ENCODE measurements around the gene PPP2R2B. TPM values are rescaled to one million over a fixed set of nuclear protein-coding genes. Genes with fewer than 3 reads are reported as not detected.
"Not testable (repeated sequence)": the region's sequence is repeated elsewhere in the genome, so short reads cannot be mapped to it uniquely, and the experiment has no call there.

Gene PPP2R2B
- total RNA-seq, 1 experiment from 2014 or later = 0.75 TPM

DNA sequence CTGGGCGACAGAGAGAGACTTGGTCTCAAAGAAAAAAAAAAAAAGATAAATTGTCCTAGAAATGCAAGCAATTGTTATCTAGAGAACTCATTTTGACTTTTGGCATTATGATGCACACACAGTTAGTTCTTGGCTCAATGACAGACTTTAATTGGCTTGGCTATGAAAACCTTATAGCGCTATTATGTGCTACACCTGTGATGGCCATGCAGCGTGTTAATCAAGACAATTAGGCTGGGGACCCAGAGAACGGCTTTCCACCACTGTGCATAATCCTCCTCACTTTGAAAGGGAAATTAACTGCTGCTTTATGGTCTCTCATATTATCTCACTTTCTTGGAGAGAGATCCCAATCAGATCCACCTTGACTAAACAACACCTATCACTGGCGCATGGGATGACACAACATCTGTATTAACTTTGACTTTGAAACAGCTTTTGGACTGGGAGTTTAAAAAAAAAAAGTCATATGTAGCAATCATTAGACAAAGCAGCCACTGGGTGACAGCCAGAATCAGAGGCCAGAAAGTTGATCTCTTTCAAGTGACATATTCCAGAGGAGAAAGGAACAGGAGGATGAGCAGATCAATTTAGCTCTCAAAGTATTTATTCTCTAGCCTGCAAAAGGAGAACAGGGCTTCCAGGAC lies 132.5 kb downstream of the PPP2R2B start:
- DNase-seq (ENCODE audit: low read depth) = no peak

DNA sequence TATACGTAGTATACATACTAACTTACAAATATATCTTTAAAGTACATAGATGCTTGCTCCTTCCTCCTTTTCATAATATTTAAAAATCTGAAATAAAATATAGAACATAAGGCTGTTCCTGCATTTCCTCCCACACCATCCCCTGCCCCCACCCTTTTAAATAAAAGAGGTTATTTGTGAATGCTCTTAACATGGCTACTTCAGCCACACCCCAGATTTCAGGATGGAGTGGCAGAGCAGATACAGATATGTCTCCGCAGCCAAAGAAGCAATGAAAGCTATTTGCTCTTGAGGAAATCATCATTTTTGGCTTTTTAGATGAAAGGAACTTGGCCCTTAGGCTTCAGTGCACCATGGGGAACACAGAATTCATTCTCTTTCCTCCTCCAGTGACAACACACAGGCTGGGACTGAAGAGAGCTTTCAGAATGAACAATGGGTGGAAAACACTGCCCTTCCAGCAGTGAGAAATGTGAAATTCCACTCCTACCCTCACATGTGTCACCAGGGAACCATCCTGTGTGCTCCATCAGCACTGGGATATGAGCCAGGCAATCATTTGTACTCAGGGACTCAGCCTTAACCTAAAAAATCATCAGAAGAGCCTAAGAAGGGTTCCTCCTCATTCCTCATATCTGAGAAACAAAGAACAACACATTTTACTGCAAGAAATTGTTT lies 134.3 kb downstream of the PPP2R2B start:
- peak; percentile 75 for DNase-seq (ENCODE audit: low read depth)

DNA sequence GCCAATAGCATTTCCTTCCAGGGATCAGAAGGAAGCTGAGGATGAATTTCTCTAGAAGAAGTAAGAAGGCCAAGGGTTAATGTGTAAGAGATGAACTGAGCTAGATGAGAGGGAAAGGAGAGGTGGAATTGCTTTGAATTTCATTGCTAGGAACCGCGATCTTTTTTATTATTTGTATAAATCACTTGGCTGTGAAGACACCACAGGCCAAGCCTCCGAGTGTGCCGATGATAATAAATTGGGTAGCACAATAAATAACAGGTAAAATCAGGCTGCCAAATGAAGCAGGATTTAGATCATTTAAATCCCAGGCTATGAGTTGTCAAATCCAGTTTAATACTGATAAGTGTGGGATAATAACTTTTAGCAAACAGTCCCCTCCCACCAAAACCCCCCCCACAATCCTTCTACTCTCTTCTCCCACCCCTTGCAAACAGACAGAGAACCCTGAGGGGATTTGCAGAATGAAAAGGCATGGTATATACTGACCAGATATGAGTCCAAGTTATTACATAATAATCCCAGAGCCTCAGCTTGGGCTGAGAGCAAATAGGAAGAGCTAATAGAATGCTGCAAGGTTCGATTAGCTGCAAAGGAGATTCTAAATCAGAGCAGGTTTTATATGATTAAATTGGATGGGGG lies 143.5 kb downstream of the PPP2R2B start:
- no peak for DNase-seq (ENCODE audit: low read depth)

DNA sequence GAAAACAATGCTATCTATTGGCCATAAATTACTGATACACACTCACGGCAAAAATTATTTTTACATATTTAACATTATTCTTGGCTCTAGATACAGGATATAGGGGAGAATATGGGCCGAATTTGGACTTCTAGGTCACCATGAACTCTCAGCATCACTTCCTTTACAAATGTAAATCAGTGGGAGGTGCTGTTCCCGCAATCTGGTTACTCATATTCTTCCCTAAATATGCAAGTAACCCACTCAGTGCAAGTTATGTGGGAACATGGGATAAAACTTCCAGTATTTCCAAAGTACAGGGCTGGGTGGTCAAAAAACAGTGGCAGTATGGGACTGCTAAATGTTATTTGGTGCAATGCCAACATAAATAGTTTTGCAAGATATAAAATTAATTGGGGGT lies 145.6 kb downstream of the PPP2R2B start:
- DNase-seq (ENCODE audit: low read depth) = peak; percentile 43

DNA sequence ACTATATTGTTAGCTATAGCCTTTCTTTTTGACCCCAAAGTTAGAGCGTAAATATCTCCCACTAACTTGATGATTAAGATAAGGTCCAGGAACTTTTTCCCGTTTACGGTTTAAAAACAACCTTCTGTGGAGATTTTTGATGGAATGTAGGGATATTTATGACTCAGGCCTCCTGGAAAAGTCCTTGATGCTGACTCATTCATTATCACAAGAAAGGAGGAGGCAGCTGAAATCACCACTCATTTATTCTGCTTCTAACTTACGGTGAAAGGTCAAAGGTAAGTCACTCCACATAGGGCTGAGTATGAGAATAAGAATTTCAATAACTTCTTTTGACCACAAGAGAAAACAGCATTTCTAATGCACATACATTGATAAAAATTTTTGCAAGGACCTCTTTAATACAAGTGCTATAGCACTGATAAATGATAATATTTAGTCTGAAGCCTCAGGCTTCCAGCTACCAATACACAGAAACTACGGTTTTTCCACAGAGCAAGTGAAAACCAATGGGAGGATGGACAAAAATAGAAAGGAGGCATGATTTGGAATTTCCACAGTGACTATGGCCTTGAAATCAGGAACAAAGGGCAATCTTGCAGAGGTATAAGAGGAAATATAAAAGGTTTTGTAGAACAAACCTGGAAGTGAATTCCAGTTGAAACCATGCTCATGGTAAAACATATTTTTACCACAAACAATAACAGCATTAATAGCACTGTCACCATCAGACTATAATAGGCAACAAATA lies 146.5 kb downstream of the PPP2R2B start:
- DNase-seq (ENCODE audit: low read depth) = peak; percentile 93

DNA sequence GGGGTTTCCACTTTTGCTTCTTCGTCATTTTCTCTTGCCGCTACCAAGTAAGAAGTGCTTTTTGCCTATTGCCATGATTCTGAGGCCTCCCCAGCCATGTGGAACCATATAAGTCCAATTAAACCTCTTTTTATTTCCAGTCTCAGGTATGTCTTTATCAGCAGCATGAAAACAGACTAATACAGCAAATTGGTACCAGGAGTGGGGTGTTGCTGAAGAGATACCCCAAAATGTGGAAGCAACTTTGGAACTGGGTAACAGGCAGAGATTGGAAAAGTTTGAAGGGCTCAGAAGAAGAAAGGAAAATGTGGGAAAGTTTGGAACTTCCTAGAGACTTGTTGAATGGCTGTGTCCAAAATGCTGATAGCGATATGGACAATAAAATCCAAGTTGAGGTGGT lies 149.8 kb downstream of the PPP2R2B start:
- DNase-seq (ENCODE audit: low read depth) = not testable (repeated sequence)

DNA sequence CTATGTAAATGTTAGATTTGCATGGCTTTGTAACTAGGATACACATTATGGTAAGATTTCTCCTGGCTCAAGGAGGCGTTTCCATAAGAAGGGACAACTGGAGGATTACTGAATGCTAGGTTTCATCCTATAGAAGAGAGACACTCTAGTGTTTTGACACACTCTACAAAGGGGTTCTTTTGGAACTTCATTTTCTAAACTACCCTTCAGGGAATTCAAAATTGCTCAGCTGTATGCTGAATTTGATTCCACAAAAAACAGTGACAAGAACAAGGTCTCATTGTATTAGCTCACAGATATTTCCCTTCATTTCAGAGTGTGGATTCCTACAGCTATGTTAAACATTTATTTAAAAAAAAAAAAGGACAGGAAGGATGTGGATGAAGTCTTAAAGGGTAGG lies 151.7 kb downstream of the PPP2R2B start:
- DNase-seq (ENCODE audit: low read depth) = no peak

DNA sequence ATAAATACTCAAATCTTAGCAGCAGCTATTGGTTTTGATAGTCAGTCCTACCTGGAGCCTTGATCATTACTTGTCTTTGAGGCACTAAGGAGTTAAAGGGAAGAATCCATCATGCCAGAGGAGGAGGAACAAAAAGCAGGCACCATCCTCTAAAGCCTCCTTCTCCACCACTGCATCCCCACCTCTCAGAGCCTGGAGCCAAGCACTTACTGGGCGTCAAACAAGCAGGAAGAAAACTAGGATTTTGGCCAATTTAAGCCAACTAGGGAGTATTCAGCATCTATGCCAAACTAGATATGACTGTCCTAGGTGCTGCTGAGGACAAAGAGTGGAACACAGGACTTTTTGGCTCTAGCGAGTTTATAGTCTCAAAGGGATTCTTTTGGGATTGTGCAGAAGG lies 152.5 kb downstream of the PPP2R2B start:
- no peak for DNase-seq (ENCODE audit: low read depth)

DNA sequence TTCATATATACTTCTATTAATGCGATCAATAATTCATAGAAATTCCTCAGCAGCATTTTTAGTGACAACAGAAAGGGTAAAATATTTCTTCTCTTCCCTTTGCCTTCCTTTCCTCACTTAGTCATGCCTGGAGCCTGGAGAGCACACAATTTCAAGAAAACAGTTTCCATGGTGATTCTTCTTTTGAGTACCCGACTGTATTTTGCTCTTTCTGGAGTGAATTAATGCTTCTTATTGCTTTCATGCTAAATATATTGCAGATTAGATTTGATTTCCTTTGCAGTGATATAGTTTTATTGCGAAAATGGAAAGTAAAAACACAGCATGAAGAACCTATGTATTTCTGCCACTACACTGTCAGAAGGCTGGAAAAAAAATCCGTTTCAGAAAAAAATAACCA lies 153.5 kb downstream of the PPP2R2B start:
- DNase-seq (ENCODE audit: low read depth) = peak; percentile 19

DNA sequence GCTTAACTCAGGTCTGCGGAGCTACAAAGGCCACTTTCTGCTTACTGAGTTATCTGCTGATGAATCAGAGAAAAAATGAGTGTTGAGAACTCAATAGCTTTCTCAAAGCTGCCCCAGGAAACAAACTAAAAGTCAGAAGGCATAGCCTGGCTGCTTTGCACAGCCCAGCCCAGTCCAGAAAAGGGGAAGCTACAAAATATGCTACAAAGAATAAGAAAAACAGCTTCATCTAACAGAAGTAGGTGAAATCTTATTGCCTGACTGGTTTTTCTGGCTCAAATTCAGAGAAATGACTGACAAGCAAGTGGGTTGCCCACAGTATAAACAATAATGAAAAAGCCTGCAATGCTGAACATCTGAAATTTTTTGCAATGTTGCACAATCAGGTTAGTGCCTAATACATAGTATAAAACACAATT lies 156.2 kb downstream of the PPP2R2B start:
- no peak for DNase-seq (ENCODE audit: low read depth)

DNA sequence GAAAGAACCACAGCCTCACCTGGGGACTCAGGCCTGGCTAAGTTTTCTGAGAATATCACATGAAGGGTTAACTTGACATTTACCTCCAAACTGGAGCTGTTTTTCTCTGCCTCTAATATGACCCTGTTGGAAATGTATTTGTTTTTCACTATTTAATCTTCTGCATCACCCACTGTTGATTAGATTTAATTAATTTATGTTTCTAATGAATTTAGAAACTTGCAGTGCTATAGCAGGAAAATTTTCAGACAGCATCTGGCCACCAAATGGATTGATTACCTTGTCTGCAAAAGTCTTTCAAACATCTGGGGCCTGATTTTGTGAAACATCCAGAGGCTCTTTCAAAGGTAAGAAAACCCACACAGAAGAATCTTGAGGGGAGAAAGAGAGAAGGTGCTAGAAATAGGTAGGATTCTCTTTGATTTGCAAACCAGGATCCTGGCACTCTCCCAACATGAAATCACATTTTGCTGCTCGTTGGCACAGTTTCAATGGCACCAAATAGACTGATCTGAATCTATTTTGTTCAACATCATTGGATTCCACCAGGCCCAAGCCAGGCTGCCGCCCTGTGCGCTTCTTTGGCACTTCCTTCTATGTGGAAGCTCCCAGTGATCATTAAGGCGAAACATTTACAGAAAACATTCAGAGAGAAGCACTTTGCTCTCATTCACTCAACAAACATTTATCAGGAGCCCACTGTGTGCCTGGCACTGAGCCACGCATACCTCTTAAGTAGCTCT lies 157.3 kb downstream of the PPP2R2B start:
- DNase-seq (ENCODE audit: low read depth) = no peak

DNA sequence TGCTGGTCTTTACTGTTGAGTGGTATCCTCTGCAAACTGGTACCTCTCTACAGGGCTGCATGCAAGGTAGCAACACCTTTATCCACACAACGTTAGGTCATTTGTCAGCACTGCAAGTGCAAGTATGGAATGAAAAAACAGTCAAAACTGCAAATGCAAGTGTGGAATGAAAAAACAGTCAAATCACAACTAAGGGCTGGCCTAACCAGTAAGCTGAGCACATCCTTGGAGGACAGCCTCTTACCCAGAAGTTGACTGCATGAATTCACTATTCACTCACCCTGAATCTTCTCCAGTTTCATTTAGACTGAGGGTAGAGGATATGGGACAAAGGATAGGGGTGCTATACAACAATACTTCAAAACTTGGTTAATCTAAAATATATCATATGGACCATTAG lies 158.4 kb downstream of the PPP2R2B start:
- DNase-seq (ENCODE audit: low read depth) = no peak

DNA sequence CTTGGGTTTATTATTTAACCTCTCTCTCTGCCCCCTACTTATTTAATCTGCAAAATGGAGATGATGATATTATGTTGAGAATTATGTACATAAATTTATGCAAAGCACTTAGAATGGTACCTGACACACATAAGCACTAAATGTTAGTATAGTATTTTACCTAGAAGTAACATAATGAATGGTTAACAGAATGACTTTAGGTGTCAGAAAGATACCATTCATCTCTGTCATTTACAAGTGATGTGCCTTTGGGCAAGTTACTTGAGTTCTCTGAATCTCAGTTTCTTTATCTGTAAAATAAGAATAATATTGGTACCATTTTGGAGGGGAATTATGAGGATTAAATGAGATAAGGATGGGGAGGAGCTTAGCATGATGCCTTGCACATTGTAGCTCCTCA lies 159.4 kb downstream of the PPP2R2B start:
- no peak for DNase-seq (ENCODE audit: low read depth)

DNA sequence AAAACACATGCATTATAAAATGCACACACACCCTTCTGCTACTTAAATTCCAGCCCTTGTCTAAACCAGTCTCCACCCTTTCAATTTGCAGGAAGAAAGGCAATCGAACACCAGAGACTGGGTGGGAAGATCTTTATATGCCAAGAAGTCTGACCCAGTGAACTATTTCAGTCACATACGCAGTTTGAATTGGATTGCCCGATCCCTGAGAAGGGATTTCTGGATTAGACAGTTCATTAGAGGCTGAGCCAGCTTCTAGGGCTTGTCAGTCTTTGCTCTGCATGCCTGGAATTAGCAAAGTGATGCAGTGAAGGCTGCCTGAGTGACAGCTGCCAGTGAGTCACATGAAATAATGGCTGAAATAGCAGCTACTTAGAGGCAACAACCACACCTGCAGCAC lies 159.9 kb downstream of the PPP2R2B start:
- no peak for DNase-seq (ENCODE audit: low read depth)

DNA sequence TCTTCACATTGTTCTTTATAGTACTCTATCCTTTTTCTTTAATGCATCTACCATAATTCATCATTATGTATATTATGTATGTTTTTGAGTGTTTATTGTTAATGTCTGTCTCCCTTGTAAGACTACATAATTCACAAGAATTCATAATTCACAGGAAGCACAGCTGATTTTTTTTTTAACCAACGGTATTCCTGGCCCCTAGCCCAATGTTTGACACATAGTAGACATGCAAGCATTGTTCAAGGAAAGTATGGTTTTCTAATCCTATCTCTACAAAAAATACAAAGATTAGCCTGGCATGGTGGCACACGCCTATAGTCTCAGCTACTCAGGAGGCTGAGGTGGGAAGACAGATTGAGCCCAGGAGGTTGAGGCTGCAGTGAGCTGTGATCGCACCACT lies 160.6 kb downstream of the PPP2R2B start:
- peak; percentile 17 for DNase-seq (ENCODE audit: low read depth)

DNA sequence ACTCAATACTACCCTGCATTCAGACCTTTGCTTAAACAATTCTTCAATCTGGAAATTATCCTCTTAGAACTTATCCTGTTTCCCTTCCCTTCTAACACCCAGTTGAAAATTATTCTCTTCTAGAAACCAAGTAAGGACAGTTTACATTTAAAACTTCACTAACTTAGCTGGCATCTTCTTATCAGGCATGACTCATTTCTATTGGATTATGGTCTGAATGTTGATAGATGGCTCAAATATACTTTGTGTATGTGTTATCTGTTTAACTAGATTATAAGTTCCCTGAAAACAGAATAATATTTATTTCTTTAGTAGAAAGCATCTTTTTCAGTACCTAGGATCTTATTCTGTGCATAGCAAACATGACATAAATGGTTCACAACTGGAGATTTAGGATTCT lies 161.9 kb downstream of the PPP2R2B start:
- no peak for DNase-seq (ENCODE audit: low read depth)

DNA sequence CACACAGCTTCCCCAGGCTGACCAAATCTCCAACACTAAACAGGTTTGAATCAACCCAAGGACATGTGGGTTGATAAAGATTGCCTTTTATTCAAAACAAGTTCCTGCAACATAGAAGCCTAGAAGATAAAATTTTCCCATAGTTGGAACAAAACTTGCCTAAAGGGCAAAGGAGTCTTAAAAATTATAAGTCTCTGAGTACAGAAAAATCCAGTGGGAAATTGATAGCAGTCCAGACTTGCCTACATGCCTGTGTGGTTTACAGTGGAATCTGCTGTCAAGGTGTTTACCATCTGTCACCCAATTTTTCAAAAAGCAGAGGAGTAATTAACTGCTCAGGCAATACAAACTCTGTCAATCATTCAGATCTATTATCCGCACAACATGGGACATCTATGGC lies 168.2 kb downstream of the PPP2R2B start:
- DNase-seq (ENCODE audit: low read depth) = no peak

DNA sequence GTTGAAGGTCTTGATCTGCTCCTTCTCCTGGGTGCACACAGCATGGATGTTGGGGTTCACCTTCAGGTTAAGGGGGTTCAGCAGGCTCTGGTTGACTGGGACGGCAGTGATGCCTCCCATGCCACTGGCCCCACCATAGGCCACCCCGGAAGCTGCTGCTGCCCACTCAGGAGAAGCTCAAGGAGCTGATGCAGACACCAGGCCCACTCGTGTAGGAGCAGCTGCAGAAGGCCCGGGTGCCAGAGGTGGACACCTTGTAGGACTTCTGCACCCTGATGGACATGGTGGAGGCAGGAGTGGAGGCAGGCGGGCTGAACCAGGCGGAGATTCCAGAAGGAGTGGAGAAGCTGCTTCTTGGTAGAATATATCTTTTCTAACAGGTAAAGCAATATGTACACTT lies 171.2 kb downstream of the PPP2R2B start:
- DNase-seq (ENCODE audit: low read depth) = no peak

DNA sequence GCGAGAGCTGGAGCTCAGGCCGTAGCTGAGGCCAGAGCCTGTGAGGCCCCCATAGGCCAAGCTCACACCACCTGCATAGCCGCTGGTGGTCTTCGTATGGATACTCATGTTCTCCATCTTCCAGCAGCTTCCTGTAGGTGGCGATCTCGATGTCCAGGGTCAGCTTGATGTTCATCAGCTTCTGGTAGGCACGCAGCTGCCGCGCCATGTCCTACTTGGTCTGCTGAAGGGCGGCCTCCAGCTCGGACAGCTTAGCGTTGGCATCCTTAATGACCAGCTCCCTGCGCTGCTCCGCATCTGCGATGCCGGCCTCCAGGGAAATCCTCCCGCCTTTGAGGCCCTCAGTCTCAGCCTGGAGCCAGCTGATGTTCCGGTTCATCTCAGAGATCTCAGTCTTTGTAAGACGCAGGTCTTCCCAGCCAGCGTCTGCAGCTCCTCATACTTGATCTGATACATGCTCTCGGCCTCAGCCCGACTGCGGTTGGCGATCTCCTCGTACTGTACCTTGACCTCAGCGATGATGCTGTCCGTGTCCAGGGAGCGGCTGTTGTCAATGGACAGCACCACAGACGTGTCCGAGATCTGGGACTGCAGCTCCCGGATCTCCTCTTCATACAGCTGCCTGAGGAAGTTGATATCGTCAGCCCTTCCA lies 172.1 kb downstream of the PPP2R2B start:
- no peak for DNase-seq (ENCODE audit: low read depth)

DNA sequence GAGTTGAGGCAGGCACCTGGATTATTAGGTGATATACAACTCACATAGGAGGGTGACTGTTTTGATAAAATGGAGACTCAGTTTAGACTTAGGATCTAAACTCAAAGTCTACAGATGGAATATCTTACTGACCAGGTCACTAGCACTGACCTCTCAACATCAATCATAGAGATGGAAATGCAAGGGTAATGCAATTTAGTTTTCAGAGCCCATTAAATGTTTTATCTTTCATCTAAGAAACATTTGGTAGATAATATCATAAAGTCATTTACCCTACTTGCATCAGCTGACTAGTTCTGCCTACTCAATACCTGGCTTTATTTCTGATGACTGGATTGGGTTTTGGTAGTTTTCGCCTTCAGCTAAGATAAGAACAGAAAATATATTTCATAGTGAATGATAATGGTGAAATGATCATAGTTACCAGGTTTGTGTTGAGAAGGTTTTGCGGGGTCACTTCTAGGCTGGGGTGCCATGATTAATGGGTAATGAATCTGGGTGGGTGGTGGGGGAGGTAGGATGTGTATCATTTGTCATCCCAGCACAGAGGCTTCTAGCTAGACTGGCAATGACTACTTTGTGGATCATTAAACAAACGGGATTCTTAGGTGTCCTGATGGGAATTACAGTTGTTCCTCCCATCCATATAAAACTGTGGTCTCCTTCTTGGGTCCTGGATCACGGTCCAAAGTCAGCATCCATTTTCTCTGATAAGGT lies 173.4 kb downstream of the PPP2R2B start:
- DNase-seq (ENCODE audit: low read depth) = no peak
